Stimulated activated CD8-positive, alpha-beta memory T cell treated with anti-CD3 and anti-CD28 coated beads, Interleukin-4, amount 100 ng/mL, for 48 hours (primary cell): Measurements from ENCODE around the gene BTNL8.
"Not testable (repeated sequence)": the region's sequence is repeated elsewhere in the genome, so short reads cannot be mapped to it uniquely, and the experiment has no call there.

Experiments used
- DNase-seq: peaks from one replicate; pipeline ENCODE4 v3.0.0-alpha.2; 2020

The BTNL8 gene

GRCh38 chr5:180885845-180886529, 13.0 kb upstream of the BTNL8 start:
- not testable (repeated sequence) for DNase-seq

GRCh38 chr5:180889381-180889780, 9.6 kb upstream of the BTNL8 start:
- DNase-seq = no peak

GRCh38 chr5:180895330-180895729, 3.6 kb upstream of the BTNL8 start:
- DNase-seq = not testable (repeated sequence)

- no peak for DNase-seq
Measured at GRCh38 chr5:180900178-180900577, 1.2 kb downstream of the BTNL8 start.

- no peak for DNase-seq
Measured at GRCh38 chr5:180901319-180902009, 2.5 kb downstream of the BTNL8 start.

GRCh38 chr5:180908400-180908799, 9.4 kb downstream of the BTNL8 start:
- DNase-seq = no peak

GRCh38 chr5:180908998-180909731, 10.2 kb downstream of the BTNL8 start:
- DNase-seq = no peak

- DNase-seq = no peak
Measured at GRCh38 chr5:180909782-180910181, 10.8 kb downstream of the BTNL8 start.

- no peak for DNase-seq
Measured at GRCh38 chr5:180910182-180910581, 11.2 kb downstream of the BTNL8 start.

- no peak for DNase-seq
Measured at GRCh38 chr5:180910735-180911134, 11.8 kb downstream of the BTNL8 start.

GRCh38 chr5:180914646-180915045, 15.7 kb downstream of the BTNL8 start:
- DNase-seq = no peak

- DNase-seq = no peak
Measured at GRCh38 chr5:180915924-180916323, 17.0 kb downstream of the BTNL8 start.

- no peak for DNase-seq
Measured at GRCh38 chr5:180918380-180918779, 19.4 kb downstream of the BTNL8 start.

GRCh38 chr5:180920710-180921109, 21.8 kb downstream of the BTNL8 start:
- no peak for DNase-seq

GRCh38 chr5:180922932-180923331, 24.0 kb downstream of the BTNL8 start:
- no peak for DNase-seq

GRCh38 chr5:180932660-180933059, 33.7 kb downstream of the BTNL8 start:
- DNase-seq = no peak

GRCh38 chr5:180935203-180935602, 36.2 kb downstream of the BTNL8 start:
- DNase-seq = no peak

- DNase-seq = no peak
Measured at GRCh38 chr5:180938294-180938693, 39.3 kb downstream of the BTNL8 start.

- no peak for DNase-seq
Measured at GRCh38 chr5:180950291-180950949, 51.5 kb downstream of the BTNL8 start.

GRCh38 chr5:180959661-180960060, 60.7 kb downstream of the BTNL8 start:
- no peak for DNase-seq

GRCh38 chr5:180960209-180960608, 61.2 kb downstream of the BTNL8 start:
- no peak for DNase-seq

GRCh38 chr5:180969406-180969805, 70.4 kb downstream of the BTNL8 start:
- no peak for DNase-seq

GRCh38 chr5:180970336-180970735, 71.4 kb downstream of the BTNL8 start:
- no peak for DNase-seq
